ENCODE measurements around the gene ATN1.

- TF ChIP-seq CTCF (IDR thresholded peaks at IDR 0.05; ENCODE audit: insufficient read depth, low read length), result no peak
- no peak for TF ChIP-seq POLR2AphosphoS5 (IDR thresholded peaks at IDR 0.05; ENCODE audit: low read depth)
- no peak for TF ChIP-seq REST (IDR thresholded peaks at IDR 0.05; ENCODE audit: insufficient replicate concordance, low read depth)
These were observed 38.0 kb downstream of the ATN1 start for GRCh38 chr12:6965714-6966113.
